ENCODE results near the gene RALGPS1.

The RALGPS1 gene

GRCh38 chr9:127139775-127140174 lies 225.2 kb downstream of the RALGPS1 start:
- H3K4me3 ChIP-seq (replicated peaks in 1 of 2; ENCODE audit: low read depth in 2 of 2, low read length in 2 of 2): no peak overlapping the region
- no peak for DNase-seq (ENCODE audit: low read depth in 2 of 2)
- no peak for TF ChIP-seq CTCF (IDR thresholded peaks at IDR 0.05; ENCODE audit: low read depth, low read length)

- H3K4me3 ChIP-seq (replicated peaks in 1 of 2; ENCODE audit: low read depth in 2 of 2, low read length in 2 of 2): no peak overlapping the region
- TF ChIP-seq CTCF (IDR thresholded peaks at IDR 0.05; ENCODE audit: low read depth, low read length): no peak
- no peak for DNase-seq (ENCODE audit: low read depth in 2 of 2)
These were observed 225.6 kb downstream of the RALGPS1 start for GRCh38 chr9:127140181-127140580.

GRCh38 chr9:127140842-127141675 lies 226.5 kb downstream of the RALGPS1 start:
- DNase-seq (ENCODE audit: low read depth in 2 of 2): no peak
- no peak overlapping the region for H3K4me3 ChIP-seq (replicated peaks in 1 of 2; ENCODE audit: low read depth in 2 of 2, low read length in 2 of 2)
- no peak for TF ChIP-seq CTCF (IDR thresholded peaks at IDR 0.05; ENCODE audit: low read depth, low read length)

GRCh38 chr9:127142291-127142690 lies 227.7 kb downstream of the RALGPS1 start:
- no peak for DNase-seq (ENCODE audit: low read depth in 2 of 2)
- no peak for TF ChIP-seq CTCF (IDR thresholded peaks at IDR 0.05; ENCODE audit: low read depth, low read length)
- H3K4me3 ChIP-seq (replicated peaks in 1 of 2; ENCODE audit: low read depth in 2 of 2, low read length in 2 of 2): no peak overlapping the region

- DNase-seq (ENCODE audit: low read depth in 2 of 2): no peak
- no peak overlapping the region for H3K4me3 ChIP-seq (replicated peaks in 1 of 2; ENCODE audit: low read depth in 2 of 2, low read length in 2 of 2)
- no peak for TF ChIP-seq CTCF (IDR thresholded peaks at IDR 0.05; ENCODE audit: low read depth, low read length)
These were observed 228.4 kb downstream of the RALGPS1 start for GRCh38 chr9:127142931-127143464.

- TF ChIP-seq CTCF (IDR thresholded peaks at IDR 0.05; ENCODE audit: low read depth, low read length): no peak
- H3K4me3 ChIP-seq (replicated peaks in 1 of 2; ENCODE audit: low read depth in 2 of 2, low read length in 2 of 2): no peak overlapping the region
- no peak for DNase-seq (ENCODE audit: low read depth in 2 of 2)
These were observed 229.4 kb downstream of the RALGPS1 start for GRCh38 chr9:127143920-127144465.
